Left forelimb (tissue), 1 donor: ENCODE data around the gene NR6A1.

Source experiments
- DNase-seq: peaks from one replicate; pipeline ENCODE4 v3.0.0-alpha.2; 2018; ENCODE audit warnings: low spot score

Gene NR6A1

GRCh38 chr9:124503713-124504529 is 267.2 kb downstream of the NR6A1 start:
- DNase-seq = no peak

- no peak for DNase-seq
Observed at GRCh38 chr9:124502711-124503702, 268.1 kb downstream of the NR6A1 start.

GRCh38 chr9:124501771-124502320 is 269.3 kb downstream of the NR6A1 start:
- no peak for DNase-seq

GRCh38 chr9:124500796-124501611 is 270.1 kb downstream of the NR6A1 start:
- no peak for DNase-seq

- DNase-seq = no peak
Observed at GRCh38 chr9:124500028-124500795, 270.9 kb downstream of the NR6A1 start.

- no peak for DNase-seq
Observed at GRCh38 chr9:124499216-124499615, 271.9 kb downstream of the NR6A1 start.

GRCh38 chr9:124498499-124499146 is 272.5 kb downstream of the NR6A1 start:
- DNase-seq = no peak

- DNase-seq = no peak
Observed at GRCh38 chr9:124498040-124498439, 273.1 kb downstream of the NR6A1 start.

- DNase-seq = no peak
Observed at GRCh38 chr9:124497441-124497840, 273.7 kb downstream of the NR6A1 start.

GRCh38 chr9:124496463-124496862 is 274.6 kb downstream of the NR6A1 start:
- DNase-seq = no peak

GRCh38 chr9:124496075-124496449 is 275.0 kb downstream of the NR6A1 start:
- no peak for DNase-seq

GRCh38 chr9:124495126-124496074 is 275.7 kb downstream of the NR6A1 start:
- DNase-seq = no peak

GRCh38 chr9:124493794-124494479 is 277.2 kb downstream of the NR6A1 start:
- DNase-seq = no peak

GRCh38 chr9:124493218-124493617 is 277.9 kb downstream of the NR6A1 start:
- DNase-seq = no peak

- DNase-seq = no peak
Observed at GRCh38 chr9:124492818-124493217, 278.3 kb downstream of the NR6A1 start.

- no peak for DNase-seq
Observed at GRCh38 chr9:124491049-124491975, 279.8 kb downstream of the NR6A1 start.

GRCh38 chr9:124490004-124490403 is 281.1 kb downstream of the NR6A1 start:
- no peak for DNase-seq
